Measurements from ENCODE around the gene GZMM. TPM values are rescaled to one million over a fixed set of nuclear protein-coding genes. Genes with fewer than 3 reads are reported as not detected.

Gene GZMM
- total and polyA plus RNA-seq, 2 experiments from 2014 or later, result not detected

GRCh38 chr19:514166-514663, 29.6 kb upstream of the GZMM start:
- Histone ChIP-seq H3K27me3 (replicated peaks; ENCODE audit: insufficient read depth) (no peaks in the 10 kb centered on the region), H2AFZ (no peak overlapping the region), H3K27ac (no peak overlapping the region), H3K4me3 (no peak overlapping the region), H4K20me1 (ENCODE audit: insufficient read depth) (no peaks in the 10 kb centered on the region), H3K9me2 (ENCODE audit: insufficient read depth) (no peaks in the 10 kb centered on the region), H3K4me2 (ENCODE audit: unreplicated experiment) (no peak overlapping the region), H3K9me3 (ENCODE audit: low read depth) (no peaks in the 10 kb centered on the region), H3K36me3 (ENCODE audit: low read depth) (no peaks in the 10 kb centered on the region), H3K4me1 (ENCODE audit: insufficient read depth) (no peaks in the 10 kb centered on the region), H3K79me2 (ENCODE audit: insufficient read depth) (no peaks in the 10 kb centered on the region), H3K9ac (no peak overlapping the region), H3F3A (ENCODE audit: insufficient read depth) (no peaks in the 10 kb centered on the region)
- no peak for TF ChIP-seq EZH2phosphoT487 (IDR thresholded peaks at IDR 0.05; ENCODE audit: insufficient read depth, low read depth)
- TF ChIP-seq EZH2 (IDR thresholded peaks at IDR 0.05; ENCODE audit: insufficient read depth, poor library complexity, severe bottlenecking), result no peak
- in situ Hi-C loops (cut with MboI), result no loop called here
- 94 to 97% methylated on average over 9 of the region's 9 CpGs for WGBS, 2 experiments (ENCODE audit: low coverage in 1 of 2, low lambda C conversion rate in 2 of 2, missing lambda C conversion rate in 2 of 2)
- DNase-seq, result no peak

- in situ Hi-C loops (cut with MboI), result no loop called here
- TF ChIP-seq EZH2phosphoT487 (IDR thresholded peaks at IDR 0.05; ENCODE audit: insufficient read depth, low read depth), result no peak
- TF ChIP-seq EZH2 (IDR thresholded peaks at IDR 0.05; ENCODE audit: insufficient read depth, poor library complexity, severe bottlenecking), result no peak
- WGBS, 2 experiments (ENCODE audit: low coverage in 1 of 2, low lambda C conversion rate in 2 of 2, missing lambda C conversion rate in 2 of 2), result 89% methylated on average over 10 of the region's 10 CpGs; no CpG with 5 or more reads in 1 of the 2 experiments
These were observed 25.9 kb upstream of the GZMM start for GRCh38 chr19:517721-518597.

GRCh38 chr19:518598-519231, 25.1 kb upstream of the GZMM start:
- 89 to 98% methylated on average over 12 to 58 of the region's 58 CpGs for WGBS, 2 experiments (ENCODE audit: low coverage in 1 of 2, low lambda C conversion rate in 2 of 2, missing lambda C conversion rate in 2 of 2)
- H3K27me3 ChIP-seq (replicated peaks; ENCODE audit: insufficient read depth), result no peaks in the 10 kb centered on the region
- H4K20me1 ChIP-seq (ENCODE audit: insufficient read depth), result no peaks in the 10 kb centered on the region
- no peaks in the 10 kb centered on the region for H3K9me2 ChIP-seq (ENCODE audit: insufficient read depth)
- no peak for DNase-seq
- no peak overlapping the region for H3K27ac ChIP-seq
- H3K9ac ChIP-seq, result no peak overlapping the region
- no peak for TF ChIP-seq EZH2 (IDR thresholded peaks at IDR 0.05; ENCODE audit: insufficient read depth, poor library complexity, severe bottlenecking)
- TF ChIP-seq EZH2phosphoT487 (IDR thresholded peaks at IDR 0.05; ENCODE audit: insufficient read depth, low read depth), result no peak
- no peaks in the 10 kb centered on the region for H3K9me3 ChIP-seq (ENCODE audit: low read depth)
- H3K4me2 ChIP-seq (ENCODE audit: unreplicated experiment), result no peak overlapping the region
- H3K4me1 ChIP-seq (ENCODE audit: insufficient read depth), result no peaks in the 10 kb centered on the region
- no peaks in the 10 kb centered on the region for H3K36me3 ChIP-seq (ENCODE audit: low read depth)
- no peak overlapping the region for H2AFZ ChIP-seq
- H3F3A ChIP-seq (ENCODE audit: insufficient read depth), result no peaks in the 10 kb centered on the region
- H3K4me3 ChIP-seq, result no peak overlapping the region
- H3K79me2 ChIP-seq (ENCODE audit: insufficient read depth), result no peaks in the 10 kb centered on the region
- in situ Hi-C loops (cut with MboI), result no loop called here

More at GRCh38 chr19:517721-518597, 25.9 kb upstream of the GZMM start:
- Histone ChIP-seq H3K36me3 (ENCODE audit: low read depth) (no peaks in the 10 kb centered on the region), H3K9ac (no peak overlapping the region), H2AFZ (no peak overlapping the region), H4K20me1 (ENCODE audit: insufficient read depth) (no peaks in the 10 kb centered on the region), H3K4me1 (ENCODE audit: insufficient read depth) (no peaks in the 10 kb centered on the region), H3F3A (ENCODE audit: insufficient read depth) (no peaks in the 10 kb centered on the region), H3K27me3 (replicated peaks; ENCODE audit: insufficient read depth) (no peaks in the 10 kb centered on the region), H3K27ac (no peak overlapping the region), H3K9me2 (ENCODE audit: insufficient read depth) (no peaks in the 10 kb centered on the region), H3K9me3 (ENCODE audit: low read depth) (no peaks in the 10 kb centered on the region), H3K4me2 (ENCODE audit: unreplicated experiment) (no peak overlapping the region), H3K79me2 (ENCODE audit: insufficient read depth) (no peaks in the 10 kb centered on the region), H3K4me3 (no peak overlapping the region)
- no peak for DNase-seq

GRCh38 chr19:519449-519865, 24.4 kb upstream of the GZMM start:
- Histone ChIP-seq H3K79me2 (ENCODE audit: insufficient read depth) (no peaks in the 10 kb centered on the region), H4K20me1 (ENCODE audit: insufficient read depth) (no peaks in the 10 kb centered on the region), H3F3A (ENCODE audit: insufficient read depth) (no peaks in the 10 kb centered on the region), H3K9me2 (ENCODE audit: insufficient read depth) (no peaks in the 10 kb centered on the region), H2AFZ (no peak overlapping the region), H3K9me3 (ENCODE audit: low read depth) (no peaks in the 10 kb centered on the region), H3K9ac (no peak overlapping the region), H3K36me3 (ENCODE audit: low read depth) (no peaks in the 10 kb centered on the region), H3K27ac (no peak overlapping the region), H3K4me3 (no peak overlapping the region), H3K4me2 (ENCODE audit: unreplicated experiment) (no peak overlapping the region), H3K4me1 (ENCODE audit: insufficient read depth) (no peaks in the 10 kb centered on the region), H3K27me3 (replicated peaks; ENCODE audit: insufficient read depth) (no peaks in the 10 kb centered on the region)
- TF ChIP-seq EZH2 (IDR thresholded peaks at IDR 0.05; ENCODE audit: insufficient read depth, poor library complexity, severe bottlenecking), result no peak
- TF ChIP-seq EZH2phosphoT487 (IDR thresholded peaks at IDR 0.05; ENCODE audit: insufficient read depth, low read depth), result no peak
- in situ Hi-C loops (cut with MboI), result no loop called here
- no peak for DNase-seq
- 91 to 93% methylated on average over 21 to 42 of the region's 45 CpGs for WGBS, 2 experiments (ENCODE audit: low coverage in 1 of 2, low lambda C conversion rate in 2 of 2, missing lambda C conversion rate in 2 of 2)
